Ramos (cell line): ENCODE results near the gene CAPZB.

ENCODE experiments used
- in situ Hi-C: fragments of 300-500 bp; cut with MboI; formaldehyde crosslinking; loops from one replicate; pipeline ENCODE4 v1.14.3; 2022; ENCODE audit warnings: low sequenced_read_pairs; ENCODE audit not compliant: unreplicated experiment

Gene CAPZB

GRCh38 chr1:19323987-19324664, 161.2 kb downstream of the CAPZB start:
- in situ Hi-C loops = no loop called here

DNA sequence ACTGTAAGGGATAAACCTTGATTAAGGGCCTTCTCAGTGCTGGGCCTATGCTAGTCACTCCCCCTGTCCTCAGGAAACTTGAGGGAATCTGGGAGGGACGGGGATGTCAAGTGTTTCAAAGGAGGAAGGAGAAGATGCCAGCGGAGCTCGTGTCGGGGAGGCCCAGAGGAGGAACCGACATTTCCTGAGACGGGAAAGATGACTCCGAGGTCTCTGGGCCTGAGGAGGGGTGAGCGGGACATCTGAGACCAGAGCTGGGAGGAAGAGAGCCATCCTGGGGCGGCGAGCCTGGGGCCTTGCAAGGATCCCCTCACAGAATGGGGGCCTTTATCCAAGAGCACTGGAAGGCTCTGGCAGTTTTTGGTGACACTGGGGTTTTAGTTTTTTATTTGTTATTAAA, 162.9 kb downstream of the CAPZB start:
- in situ Hi-C loops = no loop called here

DNA sequence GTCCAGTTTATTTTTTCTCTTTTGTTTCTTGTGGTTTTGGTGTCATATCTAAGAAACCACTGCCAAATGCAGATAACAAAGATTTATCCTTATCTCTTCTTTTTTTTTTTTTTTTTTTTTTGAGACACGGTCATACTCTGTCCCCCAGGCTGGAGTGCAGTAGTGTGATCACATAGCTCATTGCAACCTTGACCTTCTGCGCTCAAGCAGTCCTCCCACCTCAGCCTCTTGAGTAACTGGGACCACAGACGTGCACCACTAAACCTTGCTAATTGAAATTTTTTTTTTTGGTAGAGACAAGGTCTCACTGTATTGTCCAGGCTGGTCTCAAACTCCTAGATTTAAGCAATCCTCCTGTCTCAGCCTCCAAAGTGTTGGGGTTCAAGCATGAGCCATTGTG, 164.3 kb downstream of the CAPZB start:
- in situ Hi-C loops = no loop called here

DNA sequence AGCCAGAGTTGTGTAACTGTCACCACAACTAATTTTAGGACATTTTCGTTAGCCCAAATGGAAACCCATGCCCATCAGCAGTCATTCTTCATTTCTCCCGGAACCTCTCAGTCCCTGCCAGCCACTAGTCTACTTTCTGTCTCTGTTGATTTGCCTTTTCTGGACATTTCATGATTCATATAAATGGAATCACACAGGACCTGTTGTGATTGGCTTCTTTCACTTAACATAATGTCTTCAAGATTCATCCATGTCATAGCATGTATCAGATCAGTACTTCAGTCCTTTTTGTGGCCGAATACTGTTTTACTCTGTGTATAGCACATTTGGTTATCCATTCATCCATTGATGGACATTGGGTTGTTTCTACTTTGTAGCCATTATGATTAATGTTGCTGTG, 166.1 kb downstream of the CAPZB start:
- in situ Hi-C loops = no loop called here

GRCh38 chr1:19317126-19317910, 168.0 kb downstream of the CAPZB start:
- in situ Hi-C loops = no loop called here

DNA sequence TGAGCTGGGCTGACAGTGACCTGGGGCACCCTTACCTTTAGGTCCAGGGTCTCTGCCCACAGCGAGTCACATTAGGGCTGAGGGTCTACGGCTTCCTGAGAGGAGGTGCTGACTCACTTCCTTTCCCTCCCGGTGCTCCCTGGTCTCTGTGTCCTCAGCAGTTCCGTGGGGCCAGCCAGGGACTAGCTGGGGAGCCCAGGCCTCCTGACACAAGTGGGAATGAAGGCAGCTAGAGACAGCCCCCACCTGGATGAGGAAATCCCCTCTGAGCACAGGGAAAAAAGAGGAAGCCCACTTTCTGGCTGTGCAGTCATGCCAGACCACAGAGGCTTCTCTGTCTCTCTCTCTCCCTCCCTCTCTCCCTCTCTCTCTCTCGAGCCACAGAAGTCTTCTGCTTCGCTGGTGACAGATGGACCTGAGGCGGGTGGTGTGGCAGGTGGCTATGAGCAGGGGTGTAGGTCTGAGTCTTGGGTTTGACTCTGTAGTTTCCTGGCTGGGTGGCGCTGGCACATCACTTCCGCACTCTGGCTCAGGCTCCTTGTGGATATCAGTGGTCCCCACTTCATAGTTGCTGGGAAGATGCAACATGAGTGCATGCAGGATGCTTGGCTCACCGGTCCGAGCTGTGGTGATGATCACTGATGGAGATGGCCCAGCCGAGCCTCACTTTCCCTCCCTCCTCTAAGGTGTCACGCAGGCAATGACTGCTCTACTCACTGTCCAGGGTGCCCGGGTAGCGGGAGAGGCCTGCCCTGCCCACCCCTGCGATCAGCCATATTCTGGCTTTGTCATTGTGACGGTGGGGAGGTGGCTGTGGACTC, 169.8 kb downstream of the CAPZB start:
- in situ Hi-C loops = no loop called here

DNA sequence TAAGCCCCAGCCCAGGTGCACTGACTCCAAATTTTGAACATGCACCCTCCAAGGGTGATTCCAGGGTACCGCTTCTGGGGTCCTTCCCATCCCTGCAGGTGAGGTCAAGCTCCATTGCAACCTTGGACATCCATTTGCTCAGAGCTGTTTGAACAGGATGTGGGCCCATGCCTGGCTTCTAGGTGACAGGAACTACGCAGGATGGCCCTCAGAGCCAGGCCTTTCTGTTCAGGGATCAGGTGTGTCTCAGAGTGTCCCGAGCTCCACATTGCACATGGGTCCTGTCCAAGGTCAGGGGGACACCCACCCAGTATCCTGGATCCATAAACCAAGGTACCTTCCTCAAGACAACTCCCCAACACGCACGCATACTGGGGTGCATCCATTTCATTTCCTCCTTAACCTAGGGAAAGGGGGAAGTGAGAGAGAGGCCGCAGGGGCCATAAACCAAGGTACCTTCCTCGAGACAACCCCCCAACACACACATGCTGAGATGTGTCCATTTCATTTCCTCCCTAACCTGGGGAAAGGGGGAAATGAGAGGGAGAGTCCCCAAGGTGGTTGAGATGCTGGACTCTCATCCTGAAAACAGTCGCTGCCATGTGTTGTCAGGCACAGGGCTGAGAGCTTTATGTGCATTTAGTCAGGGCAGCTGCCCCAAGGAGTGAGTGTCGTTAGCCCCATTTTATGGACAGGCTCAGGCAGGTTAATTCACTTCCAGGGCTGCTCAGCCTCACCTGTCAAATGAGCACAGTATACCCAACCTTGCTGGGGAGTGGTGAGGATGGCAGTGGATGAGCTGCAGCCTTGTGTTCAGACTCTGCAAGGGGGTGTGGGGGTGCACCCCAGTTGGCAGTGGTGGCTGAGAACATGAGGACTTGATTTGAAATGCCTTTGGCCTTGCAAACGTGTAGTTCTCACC, 171.1 kb downstream of the CAPZB start:
- in situ Hi-C loops = no loop called here

DNA sequence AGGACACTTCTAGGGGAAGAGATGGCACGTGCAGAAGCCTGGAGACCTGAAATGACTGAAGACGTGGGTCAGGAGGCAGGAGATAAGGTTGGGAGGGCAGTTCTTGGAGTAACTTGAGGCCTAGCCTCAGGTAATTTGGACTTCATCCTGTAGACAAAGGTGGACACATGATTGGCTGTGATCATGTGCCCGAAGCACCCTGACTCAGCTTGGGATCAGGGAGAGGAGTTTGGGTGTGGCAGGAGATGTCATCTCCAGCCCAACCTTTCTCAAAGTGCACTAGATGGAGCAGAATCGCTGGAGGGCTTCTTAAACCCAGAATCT, 171.7 kb downstream of the CAPZB start:
- in situ Hi-C loops = no loop called here

- in situ Hi-C loops = no loop called here
These were observed 172.3 kb downstream of the CAPZB start for GRCh38 chr1:19312782-19313635.

DNA sequence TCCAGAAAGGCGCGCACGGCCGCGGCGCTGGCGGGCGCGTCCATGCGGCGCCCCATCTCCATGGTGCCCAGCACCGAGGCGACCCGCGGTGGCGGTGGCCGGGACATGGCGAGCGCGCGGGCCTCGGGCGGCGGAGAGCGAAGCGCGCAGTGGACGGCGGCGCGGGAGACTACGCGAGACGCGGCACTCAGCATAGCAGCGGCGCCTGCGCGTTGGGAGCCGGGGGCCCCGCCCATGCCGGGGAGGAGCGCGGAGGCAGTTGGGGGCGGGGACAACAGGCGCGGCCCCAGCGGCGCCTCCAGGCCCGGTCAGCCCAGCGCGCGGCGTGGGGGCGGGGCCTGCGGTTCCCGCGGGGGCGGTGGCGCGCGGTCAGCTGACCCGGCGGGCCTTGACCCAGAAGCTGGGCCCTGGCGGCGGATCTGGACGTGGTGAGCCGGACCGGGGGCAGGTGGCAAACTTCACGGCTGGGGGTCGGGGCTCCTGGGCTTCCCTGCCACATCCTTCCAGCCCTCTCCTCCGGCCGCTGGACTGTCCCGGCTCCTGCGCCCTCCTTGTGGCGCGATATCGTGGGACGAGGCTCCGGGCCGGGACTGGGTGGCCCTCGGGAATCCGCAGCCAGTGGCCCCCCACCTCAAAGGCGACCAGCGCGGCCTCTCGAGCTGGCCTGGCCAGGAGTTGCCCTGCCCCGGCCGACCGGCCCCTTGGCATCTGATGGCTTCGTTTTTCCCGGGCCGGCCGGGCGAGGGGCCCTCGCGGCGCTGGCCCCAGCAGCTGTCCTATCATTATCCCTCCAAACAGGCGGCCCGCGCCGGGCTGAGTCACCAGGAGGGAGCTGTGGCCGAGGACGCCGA, 173.2 kb downstream of the CAPZB start, which contains the start of the genes AKR7A2 and SLC66A1:
Gene AKR7A2, minus strand, starts transcription at position 214 of the 851 bp plus-strand sequence. Its CDS starts 20 bp downstream, at position 194.
Gene SLC66A1, plus strand, starts transcription at position 396 of the 851 bp plus-strand sequence. CDS start 5,352 bp downstream, outside the sequence.
- in situ Hi-C loops = no loop called here

GRCh38 chr1:19311503-19311930, 173.8 kb downstream of the CAPZB start:
- in situ Hi-C loops = no loop called here

GRCh38 chr1:19310720-19311502, 174.4 kb downstream of the CAPZB start:
- in situ Hi-C loops = no loop called here

GRCh38 chr1:19310061-19310460, 175.3 kb downstream of the CAPZB start:
- in situ Hi-C loops = no loop called here

- in situ Hi-C loops = no loop called here
These were observed 176.1 kb downstream of the CAPZB start for GRCh38 chr1:19309123-19309813.

DNA sequence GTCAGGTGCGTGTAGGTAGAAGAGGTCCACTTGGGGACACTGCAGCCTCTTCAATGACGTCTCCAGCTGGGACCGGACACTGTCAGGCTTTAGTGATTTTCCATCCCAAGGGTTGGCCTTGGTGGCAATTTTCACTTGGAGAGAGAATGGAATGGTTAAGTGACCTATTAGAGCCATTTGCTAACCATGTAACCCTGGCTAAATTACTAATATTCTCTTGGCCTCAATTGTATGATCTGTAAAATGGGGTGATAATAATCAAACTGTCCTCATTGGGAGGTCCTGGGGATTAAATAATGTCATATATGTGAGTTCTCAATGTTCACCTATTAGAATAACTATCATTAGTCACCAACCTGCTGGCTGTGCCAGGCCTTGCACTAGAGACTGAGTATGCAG, 176.8 kb downstream of the CAPZB start:
- in situ Hi-C loops = no loop called here

DNA sequence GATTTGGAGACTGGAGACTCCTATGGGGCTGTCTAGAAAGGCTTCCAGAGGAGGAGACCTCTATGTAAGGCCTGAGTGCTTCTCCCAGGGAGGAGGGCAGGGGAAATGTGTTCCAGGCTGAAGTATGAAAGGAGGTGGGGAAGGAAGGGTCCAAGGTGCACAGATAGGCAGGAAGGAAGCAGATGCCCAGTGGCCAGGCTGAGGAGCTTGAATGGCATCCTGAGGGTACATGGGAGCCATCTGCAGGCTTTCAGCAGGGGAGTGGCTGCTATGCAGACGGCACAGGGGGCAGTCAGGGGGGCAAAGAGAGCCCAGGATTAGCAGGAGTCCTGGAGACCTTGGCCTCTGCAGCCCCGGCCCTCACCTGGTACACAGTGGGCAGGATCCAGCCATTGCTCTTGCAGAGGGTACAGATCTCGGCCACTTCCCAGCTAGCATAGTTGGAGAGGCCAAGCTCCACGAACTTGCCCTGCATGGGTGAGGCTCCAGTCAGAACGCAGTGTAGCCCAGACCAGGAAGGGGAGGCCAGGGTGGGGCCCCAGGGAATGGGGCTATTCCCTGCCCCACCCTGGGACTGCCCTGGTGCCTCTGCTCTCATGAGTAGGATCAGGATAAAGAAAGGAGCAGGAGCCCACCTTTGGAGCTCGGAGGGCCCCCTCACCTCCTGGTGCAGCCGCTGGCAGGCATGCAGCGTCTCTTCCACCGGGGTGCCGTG, 177.4 kb downstream of the CAPZB start:
- in situ Hi-C loops = no loop called here
